CD14-positive monocyte (primary cell): Measurements from ENCODE around the gene PDK2. TPM values are rescaled to one million over a fixed set of nuclear protein-coding genes. Genes with fewer than 3 reads are reported as not detected.

Source experiments
- DNase-seq, 3 donors: peaks; one replicate each; pipeline ENCODE4 v3.0.0-alpha.2; 2011 to 2022
- H2AFZ ChIP-seq: 2 replicates; pipeline ENCODE4 v1.6.0; 2012; ENCODE audit warnings: mild to moderate bottlenecking, low read depth, low read length, inconsistent platforms; ENCODE audit not compliant: insufficient read depth, poor library complexity, severe bottlenecking
- H3K27ac ChIP-seq, 2 donors: 1 replicate in 1 of 2; 2 replicates in 1 of 2; pipeline ENCODE4 v1.5.1; 2012 to 2013; ENCODE audit warnings: low read length in 2 of 2, control low read depth in 1 of 2, inconsistent platforms in 1 of 2, low read depth in 1 of 2, mild to moderate bottlenecking in 1 of 2
- H3K27me3 ChIP-seq, 2 donors: one replicate each; pipeline versions ENCODE4 v1.6.0 to v1.6.1; 2011 to 2013; ENCODE audit warnings: low read length in 2 of 2; ENCODE audit not compliant: control insufficient read depth in 2 of 2, insufficient read depth in 2 of 2
- H3K36me3 ChIP-seq, 2 donors: replicated peaks in 1 of 2; 1 replicate in 1 of 2; 2 replicates in 1 of 2; pipeline versions ENCODE4 v1.5.1 to v1.6.1; 2012 to 2013; ENCODE audit warnings: low read length in 2 of 2, control low read depth in 1 of 2, inconsistent platforms in 1 of 2, mild to moderate bottlenecking in 1 of 2; ENCODE audit not compliant: insufficient read depth in 2 of 2, control insufficient read depth in 1 of 2
- H3K4me1 ChIP-seq, 2 donors: 1 replicate in 1 of 2; 2 replicates in 1 of 2; pipeline versions ENCODE4 v1.5.1 to v1.6.1; 2012 to 2013; ENCODE audit warnings: low read length in 2 of 2, control low read depth in 1 of 2, inconsistent platforms in 1 of 2, mild to moderate bottlenecking in 1 of 2, moderate library complexity in 1 of 2; ENCODE audit not compliant: insufficient read depth in 2 of 2, control insufficient read depth in 1 of 2
- H3K4me2 ChIP-seq: replicated peaks from 2 replicates; pipeline ENCODE3; 2012; ENCODE audit warnings: low read length, moderate library complexity, mild to moderate bottlenecking; ENCODE audit not compliant: poor library complexity, severe bottlenecking; ENCODE audit errors: extremely low read depth
- H3K4me3 ChIP-seq, 3 experiments: fragments of 200-600 bp in 1 of 3; sonication (generic) in 1 of 3; replicated peaks in 1 of 3; 1 replicate in 2 of 3; 2 replicates in 1 of 3; pipeline ENCODE4 v1.5.1; 2011 to 2013; ENCODE audit warnings: low read length in 3 of 3, mild to moderate bottlenecking in 3 of 3, control low read depth in 2 of 3, low read depth in 2 of 3, inconsistent platforms in 1 of 3, moderate library complexity in 1 of 3
- H3K79me2 ChIP-seq: 2 replicates; pipeline ENCODE4 v1.6.0; 2012; ENCODE audit warnings: mild to moderate bottlenecking, control low read depth, inconsistent platforms, low read length, moderate library complexity; ENCODE audit not compliant: insufficient read depth
- H3K9ac ChIP-seq: 2 replicates; pipeline ENCODE4 v1.6.0; 2017; ENCODE audit warnings: low read length, mild to moderate bottlenecking; ENCODE audit not compliant: insufficient read depth, poor library complexity, severe bottlenecking
- H3K9me3 ChIP-seq, 2 donors: replicated peaks in 1 of 2; 1 replicate in 1 of 2; 2 replicates in 1 of 2; pipeline versions ENCODE4 v1.5.1 to v1.6.1; 2012 to 2013; ENCODE audit warnings: low read length in 2 of 2, control low read depth in 1 of 2; ENCODE audit not compliant: control insufficient read depth in 1 of 2, insufficient read depth in 1 of 2
- H4K20me1 ChIP-seq: 2 replicates; pipeline ENCODE4 v1.6.0; 2012; ENCODE audit warnings: mild to moderate bottlenecking, low read length, control low read depth, moderate library complexity; ENCODE audit not compliant: insufficient read depth
- H3K27ac Mint-ChIP-seq, 7 donors: one replicate each; pipeline ENCODE4 v1.8.0; 2020; ENCODE audit warnings: mild to moderate bottlenecking in 7 of 7, mixed read lengths in 7 of 7, moderate library complexity in 6 of 7, inconsistent platforms in 2 of 7
- H3K27me3 Mint-ChIP-seq, 3 donors: one replicate each; pipeline ENCODE4 v1.8.0; 2021 to 2022; ENCODE audit warnings: low read depth in 3 of 3, mild to moderate bottlenecking in 3 of 3, mixed read lengths in 3 of 3, moderate library complexity in 3 of 3, inconsistent platforms in 1 of 3
- H3K36me3 Mint-ChIP-seq, 2 donors: one replicate each; pipeline ENCODE4 v1.8.0; 2020; ENCODE audit warnings: mixed read lengths in 2 of 2, inconsistent platforms in 1 of 2, mild to moderate bottlenecking in 1 of 2
- H3K4me1 Mint-ChIP-seq: one replicate; pipeline ENCODE4 v1.8.0; 2020; ENCODE audit warnings: mild to moderate bottlenecking, mixed read lengths
- H3K4me3 Mint-ChIP-seq, 2 donors: one replicate each; pipeline ENCODE4 v1.8.0; 2020; ENCODE audit warnings: mild to moderate bottlenecking in 2 of 2, mixed read lengths in 2 of 2, moderate library complexity in 1 of 2
- H3K9me3 Mint-ChIP-seq, 7 donors: one replicate each; pipeline ENCODE4 v1.8.0; 2020 to 2022; ENCODE audit warnings: mixed read lengths in 7 of 7, mild to moderate bottlenecking in 6 of 7, moderate library complexity in 6 of 7, inconsistent platforms in 2 of 7
- CTCF ChIP-seq: fragments of 200-600 bp; IDR thresholded peaks from one replicate; pipeline ENCODE4 v1.8.0; 2022; ENCODE audit warnings: antibody characterized with exemption, mild to moderate bottlenecking
- WGBS: methylation state at CpG from one replicate; pipeline ENCODE4 v1.1.5; 2013; ENCODE audit warnings: missing lambda C conversion rate; ENCODE audit not compliant: insufficient coverage; 5-methylcytosine and 5-hydroxymethylcytosine counted together
- intact Hi-C, 2 donors: fragments of 100-400 bp; cut with micrococcal nuclease; formaldehyde crosslinking; loops; one replicate each; pipeline versions ENCODE4 v1.15.0 to v1.15.1; 2023
- polyA plus RNA-seq, 3 donors: library from polyadenylated mRNA; depleted of rRNA in 1 of 3; unstranded in 2 of 3; stranded (reverse) in 1 of 3; fragments of 300-500 nt in 2 of 3; fragments of >200 nt in 1 of 3; fragmentation: Illumina TruSeq in 2 of 3; gene quantifications; 1 replicate in 2 of 3; 2 replicates in 1 of 3; pipeline ENCODE4 v1.2.3, GENCODE V29; 2012 to 2021

PDK2 gene
- polyA plus RNA-seq, 3 donors = 15.9 to 43.0 (median 23.4) TPM

GRCh38 chr17:50122945-50123344 is 27.8 kb downstream of the PDK2 start:
- Mint-ChIP-seq H3K4me1 (peaks cover 12% of the 10 kb centered on the region), H3K4me3 (no peak overlapping the region), H3K27me3 (peaks cover 83 to 87% (median 84%) of the 10 kb centered on the region in 3 donors), H3K27ac (peak overlapping the region in 1 of 7 donors; percentile 17), H3K9me3 (peaks cover 0 to 12% (median 4%) of the 10 kb centered on the region in 7 donors), H3K36me3 (no peaks in the 10 kb centered on the region)
- Histone ChIP-seq H3K27ac (no peak overlapping the region), H3K4me3 (no peak overlapping the region), H3K4me1 (peaks cover 7% of the 10 kb centered on the region in 2 donors), H3K9ac (no peak overlapping the region), H3K4me2 (no peak overlapping the region), H3K27me3 (peaks cover 28 to 62% of the 10 kb centered on the region in 2 donors), H3K36me3 (no peaks in the 10 kb centered on the region), H3K9me3 (peaks cover 1% of the 10 kb centered on the region in 2 donors), H4K20me1 (no peaks in the 10 kb centered on the region), H2AFZ (no peak overlapping the region), H3K79me2 (no peaks in the 10 kb centered on the region)
- WGBS = 93% methylated on average over 2 of the region's 3 CpGs
- intact Hi-C loops = no loop called here
- no peak for TF ChIP-seq CTCF
- DNase-seq = no peak

- intact Hi-C loops = no loop called here
- H4K20me1 ChIP-seq = no peaks in the 10 kb centered on the region
- H3K27me3 ChIP-seq = peaks cover 32 to 62% of the 10 kb centered on the region in 2 donors
- peaks cover 83 to 87% (median 84%) of the 10 kb centered on the region in 3 donors for H3K27me3 Mint-ChIP-seq
- peaks cover 20% of the 10 kb centered on the region for H3K4me1 Mint-ChIP-seq
- H3K9me3 Mint-ChIP-seq = peaks cover 2 to 18% (median 11%) of the 10 kb centered on the region in 7 donors
- H3K27ac Mint-ChIP-seq = peak overlapping the region in 1 of 7 donors; percentile 37
- no peak overlapping the region for H2AFZ ChIP-seq
- peak overlapping the region in 1 of 2 donors; percentile 54 for H3K4me3 Mint-ChIP-seq
- no peak overlapping the region for H3K27ac ChIP-seq
- peaks cover 3 to 10% of the 10 kb centered on the region in 2 donors for H3K9me3 ChIP-seq
- no peak overlapping the region for H3K9ac ChIP-seq
- 86% methylated on average over 4 of the region's 12 CpGs for WGBS
- H3K36me3 ChIP-seq = no peaks in the 10 kb centered on the region
- TF ChIP-seq CTCF = no peak
- no peaks in the 10 kb centered on the region for H3K79me2 ChIP-seq
- no peak overlapping the region for H3K4me2 ChIP-seq
- peaks cover 5 to 7% of the 10 kb centered on the region in 2 donors for H3K36me3 Mint-ChIP-seq
- H3K4me3 ChIP-seq = no peak overlapping the region
- DNase-seq = no peak
- peaks cover 13 to 16% of the 10 kb centered on the region in 2 donors for H3K4me1 ChIP-seq
Measured at GRCh38 chr17:50123649-50124349, 28.6 kb downstream of the PDK2 start.
